ENCODE data around the gene AIDA.

DNA sequence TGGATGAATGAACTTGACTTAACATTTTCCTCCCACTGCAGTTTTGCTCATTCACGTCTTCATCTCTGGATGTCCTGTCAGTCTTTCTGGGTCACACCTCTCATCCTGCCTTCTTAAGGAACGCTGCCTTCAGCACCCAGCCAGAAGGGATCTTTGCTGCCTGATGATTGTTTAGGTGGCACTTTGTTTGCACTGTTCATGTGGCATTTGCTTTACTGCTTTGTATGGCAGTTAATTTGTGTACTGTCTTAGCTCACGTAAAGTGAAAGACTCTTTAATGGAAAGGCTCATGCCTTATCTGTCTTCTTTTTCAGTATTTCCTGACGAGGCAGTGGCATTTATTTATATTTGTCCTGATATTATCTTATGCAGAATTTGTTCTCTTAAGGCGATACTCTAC is 89.5 kb downstream of the AIDA start:
- TF ChIP-seq, protein P1, sequence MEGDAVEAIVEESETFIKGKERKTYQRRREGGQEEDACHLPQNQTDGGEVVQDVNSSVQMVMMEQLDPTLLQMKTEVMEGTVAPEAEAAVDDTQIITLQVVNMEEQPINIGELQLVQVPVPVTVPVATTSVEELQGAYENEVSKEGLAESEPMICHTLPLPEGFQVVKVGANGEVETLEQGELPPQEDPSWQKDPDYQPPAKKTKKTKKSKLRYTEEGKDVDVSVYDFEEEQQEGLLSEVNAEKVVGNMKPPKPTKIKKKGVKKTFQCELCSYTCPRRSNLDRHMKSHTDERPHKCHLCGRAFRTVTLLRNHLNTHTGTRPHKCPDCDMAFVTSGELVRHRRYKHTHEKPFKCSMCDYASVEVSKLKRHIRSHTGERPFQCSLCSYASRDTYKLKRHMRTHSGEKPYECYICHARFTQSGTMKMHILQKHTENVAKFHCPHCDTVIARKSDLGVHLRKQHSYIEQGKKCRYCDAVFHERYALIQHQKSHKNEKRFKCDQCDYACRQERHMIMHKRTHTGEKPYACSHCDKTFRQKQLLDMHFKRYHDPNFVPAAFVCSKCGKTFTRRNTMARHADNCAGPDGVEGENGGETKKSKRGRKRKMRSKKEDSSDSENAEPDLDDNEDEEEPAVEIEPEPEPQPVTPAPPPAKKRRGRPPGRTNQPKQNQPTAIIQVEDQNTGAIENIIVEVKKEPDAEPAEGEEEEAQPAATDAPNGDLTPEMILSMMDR (conservative IDR thresholded peaks at IDR 0.05 in 1 of 2, IDR thresholded peaks at IDR 0.05 in 1 of 2; ENCODE audit: low read depth in 1 of 2, low read length in 2 of 2): no peak
- TF ChIP-seq EZH2 (IDR thresholded peaks at IDR 0.05; ENCODE audit: low read length, missing control alignments): no peak

Data from fibroblast of lung (primary cell).